Left forelimb (tissue), 1 donor: ENCODE data around the gene DMRT2.

Experiments
- DNase-seq: peaks from one replicate; pipeline ENCODE4 v3.0.0-alpha.2; 2018; ENCODE audit warnings: low spot score

The DMRT2 gene

GRCh38 chr9:1096155-1096964, 46.2 kb downstream of the DMRT2 start:
- no peak for DNase-seq

DNA sequence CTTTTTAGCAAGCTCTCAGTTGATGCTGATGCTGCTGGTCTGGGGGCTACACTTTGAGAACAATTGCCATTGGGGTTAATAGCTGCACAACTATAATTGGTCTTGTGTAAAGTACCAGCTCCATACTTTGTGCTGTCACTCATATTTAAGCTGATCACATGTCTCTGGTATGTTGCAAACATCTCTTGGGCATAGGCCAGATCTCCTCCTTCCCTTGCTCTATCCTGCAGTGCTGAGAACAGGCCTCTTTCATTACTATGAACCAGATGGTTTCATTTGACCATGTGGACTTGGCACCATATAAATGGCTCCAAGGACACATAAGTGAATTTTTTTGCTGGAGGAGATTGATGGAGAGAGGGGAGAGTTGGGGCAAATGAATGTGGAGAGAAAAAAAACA, 48.4 kb downstream of the DMRT2 start:
- no peak for DNase-seq

GRCh38 chr9:1100201-1100600, 50.0 kb downstream of the DMRT2 start:
- DNase-seq = no peak

GRCh38 chr9:1100945-1101344, 50.8 kb downstream of the DMRT2 start:
- DNase-seq = peak; percentile 73

- DNase-seq = no peak
Observed at GRCh38 chr9:1101846-1102641, 51.9 kb downstream of the DMRT2 start.

DNA sequence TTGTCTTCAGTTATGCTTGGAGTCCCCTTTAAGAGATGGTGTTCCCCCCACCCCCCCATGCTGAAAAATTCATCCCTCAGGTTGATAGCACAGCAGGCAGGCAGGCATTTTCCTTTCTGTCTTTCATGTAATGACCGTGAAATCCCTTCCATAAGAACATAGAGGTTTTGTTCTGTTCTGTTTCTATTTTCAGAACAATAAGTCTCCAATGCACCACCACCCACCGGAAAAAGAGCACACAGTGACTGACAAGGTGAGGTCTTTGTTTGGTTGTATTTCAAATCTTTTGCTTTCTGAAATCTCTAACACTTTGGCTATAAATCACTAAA, 52.4 kb downstream of the DMRT2 start:
- DNase-seq = no peak
